GM18951 (cell line): Measurements from ENCODE around the gene HRH1.

Experiments used
- POLR2A ChIP-seq: IDR thresholded peaks from 4 replicates; pipeline ENCODE4 v1.6.1; 2011; ENCODE audit warnings: mild to moderate bottlenecking; ENCODE audit not compliant: insufficient read length, insufficient read depth; ENCODE audit errors: extremely low read depth
- in situ Hi-C: fragments of 300-500 bp; cut with MboI; formaldehyde crosslinking; loops from one replicate; pipeline ENCODE4 v1.12.0; 2022; ENCODE audit warnings: low sequenced_read_pairs, mixed read lengths, inconsistent platforms; ENCODE audit not compliant: unreplicated experiment

The HRH1 gene

GRCh38 chr3:11236588-11237461, 82.5 kb downstream of the HRH1 start:
- in situ Hi-C loops = loop anchor here (5.0 kb wide), 1 partner anchor 90 kb away; no protein-coding TSS in a partner anchor
- no peak for TF ChIP-seq POLR2A

DNA sequence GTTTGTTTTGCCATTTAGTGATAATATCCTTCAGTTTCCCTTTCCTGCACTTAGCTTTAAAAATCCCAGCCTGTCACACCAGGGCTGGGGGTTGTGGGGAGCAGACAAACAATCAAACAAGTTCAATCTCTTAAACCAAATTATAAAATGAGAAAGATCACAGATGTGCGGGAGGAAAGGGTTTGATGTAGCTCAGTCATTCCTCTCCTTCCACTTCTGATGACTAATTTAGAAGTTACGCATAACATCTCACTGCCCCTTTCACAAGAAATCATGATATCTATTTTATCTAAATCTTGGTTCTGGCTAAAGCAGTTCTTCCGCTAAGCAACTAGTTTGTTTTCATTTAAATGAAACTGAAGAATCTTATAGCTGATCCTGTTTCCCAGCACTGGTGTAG, 83.8 kb downstream of the HRH1 start:
- in situ Hi-C loops = loop anchor here (5.0 kb wide), 1 partner anchor 89 kb away; no protein-coding TSS in a partner anchor
- TF ChIP-seq POLR2A = no peak

- TF ChIP-seq POLR2A = no peak
- in situ Hi-C loops = loop anchor here (5.0 kb wide), 1 partner anchor 88 kb away; no protein-coding TSS in a partner anchor
Measured at GRCh38 chr3:11238880-11239279, 84.6 kb downstream of the HRH1 start.

DNA sequence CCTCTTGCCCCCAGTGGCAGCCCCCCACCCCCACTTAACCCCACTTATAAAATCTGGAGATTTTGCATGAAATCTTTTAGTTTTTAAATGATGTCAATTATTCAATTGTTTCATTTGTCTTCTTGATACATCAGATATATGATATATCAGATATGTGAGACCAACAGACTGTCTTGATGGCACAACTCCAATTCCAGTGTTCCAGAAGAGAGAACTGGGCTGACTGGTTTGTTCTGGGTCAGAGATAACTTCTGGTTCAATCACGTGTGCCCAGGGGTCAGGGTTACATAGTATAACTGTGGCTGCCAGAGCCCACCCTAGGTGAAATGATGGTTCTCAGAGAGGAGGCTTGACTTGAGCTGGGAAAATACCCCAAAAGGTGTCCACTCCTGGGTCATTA, 85.5 kb downstream of the HRH1 start:
- in situ Hi-C loops = loop anchor here (5.0 to 10.0 kb wide), 2 partner anchors 88 to 415 kb away; no protein-coding TSS in a partner anchor

GRCh38 chr3:11240496-11240895, 86.2 kb downstream of the HRH1 start:
- TF ChIP-seq POLR2A = no peak
- in situ Hi-C loops = loop anchor here (10.0 kb wide), 1 partner anchor 414 kb away; no protein-coding TSS in a partner anchor

More for the DNA sequence above, 85.5 kb downstream of the HRH1 start:
- no peak for TF ChIP-seq POLR2A

GRCh38 chr3:11244121-11244677, 89.9 kb downstream of the HRH1 start:
- TF ChIP-seq POLR2A = no peak
- in situ Hi-C loops = loop anchor here (10.0 kb wide), 1 partner anchor 411 kb away; no protein-coding TSS in a partner anchor

- in situ Hi-C loops = loop anchor here (10.0 kb wide), 1 partner anchor 410 kb away; no protein-coding TSS in a partner anchor
- TF ChIP-seq POLR2A = no peak
Measured at GRCh38 chr3:11245276-11245675, 91.0 kb downstream of the HRH1 start.

- TF ChIP-seq POLR2A = no peak
- in situ Hi-C loops = loop anchor here (10.0 kb wide), 1 partner anchor 409 kb away; no protein-coding TSS in a partner anchor
Measured at GRCh38 chr3:11245827-11246662, 91.8 kb downstream of the HRH1 start.

DNA sequence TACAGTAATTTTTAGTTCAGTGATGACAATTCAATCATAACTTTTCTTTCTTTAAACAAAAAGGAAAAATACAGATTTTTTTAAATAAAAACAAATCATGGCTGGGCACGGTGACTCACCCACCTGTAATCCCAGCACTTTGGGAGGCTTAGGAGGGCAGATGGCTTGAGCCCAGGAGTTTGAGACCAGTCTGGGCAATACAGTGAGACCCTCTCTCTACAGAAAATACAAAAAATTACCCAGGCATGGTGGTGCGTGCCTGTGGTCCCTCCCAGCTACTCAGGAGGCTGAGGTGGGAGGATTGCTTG, 92.3 kb downstream of the HRH1 start:
- in situ Hi-C loops = loop anchor here (10.0 kb wide), 1 partner anchor 408 kb away; no protein-coding TSS in a partner anchor
- TF ChIP-seq POLR2A = no peak

DNA sequence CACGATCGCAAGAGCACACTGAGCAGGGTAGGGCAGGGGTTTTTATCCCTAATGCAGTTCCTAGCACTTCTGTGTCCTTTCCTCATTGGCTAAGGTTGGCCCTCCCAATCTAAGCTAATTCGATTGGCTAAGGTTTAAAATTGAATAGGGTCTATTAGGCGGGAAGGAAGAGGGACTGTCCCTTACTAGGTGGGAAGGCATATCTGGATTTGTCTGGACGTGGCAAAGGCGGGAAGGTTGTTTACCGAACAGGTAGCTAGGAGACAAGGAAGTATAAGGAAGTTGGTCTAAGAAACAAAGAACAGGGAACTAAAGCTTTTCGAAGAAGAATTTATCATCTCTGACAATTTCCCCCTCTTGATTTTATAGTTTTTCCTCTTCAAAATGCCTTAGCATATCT, 93.1 kb downstream of the HRH1 start:
- in situ Hi-C loops = loop anchor here (10.0 kb wide), 1 partner anchor 407 kb away; no protein-coding TSS in a partner anchor
- no peak for TF ChIP-seq POLR2A

GRCh38 chr3:11248596-11248995, 94.3 kb downstream of the HRH1 start:
- in situ Hi-C loops = loop anchor here (10.0 kb wide), 1 partner anchor 406 kb away; no protein-coding TSS in a partner anchor
- no peak for TF ChIP-seq POLR2A

DNA sequence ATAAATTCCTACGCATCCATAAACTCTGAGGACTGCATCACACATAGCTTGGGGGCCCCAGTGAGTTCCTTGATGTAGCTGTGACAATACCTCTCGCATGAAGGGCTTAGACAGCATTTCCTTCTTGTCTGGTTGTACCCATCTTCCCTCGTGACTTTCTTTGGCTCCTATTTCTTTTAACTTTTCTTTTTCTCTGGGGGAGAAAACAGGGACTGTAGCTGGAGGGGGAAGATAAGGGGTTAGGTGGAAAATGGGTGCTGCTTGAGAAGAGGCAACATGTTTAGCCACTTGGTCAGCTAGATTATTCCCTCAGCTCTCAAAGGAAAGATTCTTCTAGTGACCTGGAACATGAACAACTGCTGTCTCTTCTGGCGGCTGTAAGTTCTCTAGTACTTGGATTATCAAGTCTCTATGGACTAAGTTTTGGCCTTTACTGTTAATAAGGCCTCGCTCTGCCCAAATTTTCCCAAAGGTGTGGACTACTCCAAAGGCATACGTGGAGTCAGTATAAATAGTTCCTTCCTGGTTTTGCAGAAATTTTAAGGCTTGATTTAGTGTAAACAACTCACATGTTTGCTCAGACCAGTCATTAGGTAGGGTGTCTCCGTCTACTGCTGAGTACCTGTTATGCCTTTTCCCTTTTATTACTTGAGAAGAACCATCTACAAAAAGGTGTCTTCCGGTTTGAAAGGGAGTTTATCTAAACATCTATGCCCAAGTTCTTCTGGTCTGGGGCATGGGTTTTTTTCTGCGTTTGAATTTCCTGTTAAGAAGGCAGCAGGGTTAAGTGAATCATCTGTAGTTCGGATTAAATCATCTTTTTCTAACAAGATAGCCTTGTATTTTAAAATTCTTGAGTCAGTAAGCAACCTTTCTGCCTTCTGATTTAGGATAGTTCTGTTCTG, 96.9 kb downstream of the HRH1 start:
- in situ Hi-C loops = no loop called here

More for the DNA sequence above, 96.9 kb downstream of the HRH1 start:
- no peak for TF ChIP-seq POLR2A
